Nephron progenitor cell (in vitro differentiated cells): ENCODE data around the gene FXYD7.

ENCODE experiments used
- DNase-seq: peaks from one replicate; pipeline ENCODE4 v3.0.0; 2021
- H3K27ac Mint-ChIP-seq: 2 replicates; pipeline ENCODE4 v1.8.0; 2021; ENCODE audit warnings: mild to moderate bottlenecking, moderate library complexity, mixed read lengths
- H3K27me3 Mint-ChIP-seq: 2 replicates; pipeline ENCODE4 v1.8.0; 2021; ENCODE audit warnings: mild to moderate bottlenecking, low read depth, mixed read lengths; ENCODE audit not compliant: poor library complexity
- H3K36me3 Mint-ChIP-seq: 2 replicates; pipeline ENCODE4 v1.8.0; 2021; ENCODE audit warnings: low read depth, mixed read lengths
- H3K4me1 Mint-ChIP-seq: 2 replicates; pipeline ENCODE4 v1.8.0; 2021; ENCODE audit warnings: mixed read lengths
- H3K4me3 Mint-ChIP-seq: 2 replicates; pipeline ENCODE4 v1.8.0; 2021; ENCODE audit warnings: mild to moderate bottlenecking, moderate library complexity, mixed read lengths
- H3K9me3 Mint-ChIP-seq: 2 replicates; pipeline ENCODE4 v1.8.0; 2021; ENCODE audit warnings: mild to moderate bottlenecking, moderate library complexity, mixed read lengths
- TF ChIP-seq, protein P1 (sequence below): fragments of 200-600 bp; sonication (generic); IDR thresholded peaks from 2 replicates; pipeline ENCODE4 v1.5.0; 2021; ENCODE audit warnings: antibody characterized with exemption

Gene FXYD7

DNA sequence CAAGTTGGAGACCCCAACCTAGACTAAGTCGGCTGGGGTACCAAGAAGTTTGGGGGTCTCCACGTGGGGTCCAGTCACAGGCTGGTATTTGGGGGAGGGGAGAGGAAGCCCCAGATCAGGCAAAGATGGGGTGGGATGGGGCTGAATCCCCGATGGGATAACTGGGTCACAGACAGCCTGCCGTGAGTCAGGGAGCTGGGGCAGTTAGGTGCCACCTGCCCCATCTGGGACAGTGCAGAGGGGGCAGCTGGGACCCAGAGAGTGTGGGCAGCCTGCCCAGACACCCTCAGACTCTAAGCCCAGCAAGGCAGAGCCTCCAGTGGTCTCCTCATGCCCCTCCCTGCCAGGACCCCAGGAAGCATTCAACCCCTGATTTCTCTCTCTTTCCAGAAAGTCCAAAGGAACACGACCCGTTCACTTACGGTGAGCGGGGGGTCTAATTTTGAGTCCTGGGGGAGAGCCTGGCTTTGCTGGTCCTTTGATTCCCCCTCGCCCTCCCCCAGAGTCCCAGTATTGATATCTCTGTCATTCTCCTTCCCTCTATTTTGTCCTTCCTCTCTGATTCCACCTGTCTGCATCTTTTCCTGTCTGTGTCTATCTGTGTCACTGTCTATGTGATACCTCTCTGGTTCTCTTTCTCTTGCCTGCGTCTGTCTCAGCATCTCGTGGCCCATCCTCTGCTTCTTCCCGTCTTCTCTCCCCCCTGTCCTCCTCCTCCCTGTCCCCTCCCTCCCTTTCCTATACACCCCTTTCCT, 2.7 kb upstream of the FXYD7 start:
- H3K27me3 Mint-ChIP-seq: peaks cover 49% of the 10 kb centered on the region
- peak overlapping the region; percentile 72 for H3K4me3 Mint-ChIP-seq
- no peaks in the 10 kb centered on the region for H3K36me3 Mint-ChIP-seq
- TF ChIP-seq, protein P1, sequence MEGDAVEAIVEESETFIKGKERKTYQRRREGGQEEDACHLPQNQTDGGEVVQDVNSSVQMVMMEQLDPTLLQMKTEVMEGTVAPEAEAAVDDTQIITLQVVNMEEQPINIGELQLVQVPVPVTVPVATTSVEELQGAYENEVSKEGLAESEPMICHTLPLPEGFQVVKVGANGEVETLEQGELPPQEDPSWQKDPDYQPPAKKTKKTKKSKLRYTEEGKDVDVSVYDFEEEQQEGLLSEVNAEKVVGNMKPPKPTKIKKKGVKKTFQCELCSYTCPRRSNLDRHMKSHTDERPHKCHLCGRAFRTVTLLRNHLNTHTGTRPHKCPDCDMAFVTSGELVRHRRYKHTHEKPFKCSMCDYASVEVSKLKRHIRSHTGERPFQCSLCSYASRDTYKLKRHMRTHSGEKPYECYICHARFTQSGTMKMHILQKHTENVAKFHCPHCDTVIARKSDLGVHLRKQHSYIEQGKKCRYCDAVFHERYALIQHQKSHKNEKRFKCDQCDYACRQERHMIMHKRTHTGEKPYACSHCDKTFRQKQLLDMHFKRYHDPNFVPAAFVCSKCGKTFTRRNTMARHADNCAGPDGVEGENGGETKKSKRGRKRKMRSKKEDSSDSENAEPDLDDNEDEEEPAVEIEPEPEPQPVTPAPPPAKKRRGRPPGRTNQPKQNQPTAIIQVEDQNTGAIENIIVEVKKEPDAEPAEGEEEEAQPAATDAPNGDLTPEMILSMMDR: no peak
- DNase-seq: no peak
- H3K4me1 Mint-ChIP-seq: peaks cover 68% of the 10 kb centered on the region
- no peaks in the 10 kb centered on the region for H3K9me3 Mint-ChIP-seq
- H3K27ac Mint-ChIP-seq: peak overlapping the region; percentile 2

DNA sequence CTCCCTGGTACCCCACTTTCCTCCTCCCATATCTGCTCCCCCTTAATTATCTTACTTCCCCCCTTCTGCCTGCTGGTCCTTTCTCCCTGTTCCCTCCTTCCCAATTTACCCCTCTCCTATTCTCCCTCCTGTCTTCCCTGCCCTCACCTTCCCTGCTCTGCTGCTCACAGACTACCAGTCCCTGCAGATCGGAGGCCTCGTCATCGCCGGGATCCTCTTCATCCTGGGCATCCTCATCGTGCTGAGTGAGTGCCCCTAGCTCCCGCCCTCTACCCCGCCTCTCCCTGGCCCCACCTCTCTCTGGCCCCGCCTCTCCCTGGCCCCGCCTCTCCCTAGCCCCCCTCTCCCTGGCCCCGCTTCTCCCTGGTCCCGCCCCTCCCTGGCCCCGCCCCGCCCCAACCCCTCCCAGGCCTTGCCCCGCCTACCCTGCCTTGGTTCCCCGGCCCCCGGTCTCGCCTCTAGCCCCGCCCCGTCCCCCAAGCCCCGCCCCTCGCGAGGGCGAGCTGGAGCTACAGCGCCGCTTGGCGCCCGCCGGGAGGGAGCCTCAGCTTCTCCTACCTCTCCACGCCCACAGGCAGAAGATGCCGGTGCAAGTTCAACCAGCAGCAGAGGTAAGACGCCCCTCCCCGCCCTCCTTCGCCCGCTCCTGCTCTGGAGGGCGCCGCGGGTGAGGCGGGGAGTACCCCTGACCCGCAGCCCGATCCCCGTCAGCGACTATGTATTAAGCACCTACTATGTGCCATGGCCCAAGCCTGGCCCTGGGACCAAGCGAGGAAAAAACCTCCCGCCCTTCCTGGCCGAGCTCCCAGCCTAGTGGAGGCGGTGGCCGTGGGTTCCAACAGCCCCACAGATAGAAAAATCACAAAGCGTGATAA, 1.9 kb upstream of the FXYD7 start:
- Mint-ChIP-seq H3K9me3 (no peaks in the 10 kb centered on the region), H3K4me3 (peak overlapping the region; percentile 72), H3K27ac (no peak overlapping the region), H3K27me3 (peaks cover 57% of the 10 kb centered on the region), H3K4me1 (peaks cover 62% of the 10 kb centered on the region), H3K36me3 (no peaks in the 10 kb centered on the region)
- peak; percentile 98 for DNase-seq
- TF ChIP-seq, protein P1: no peak

DNA sequence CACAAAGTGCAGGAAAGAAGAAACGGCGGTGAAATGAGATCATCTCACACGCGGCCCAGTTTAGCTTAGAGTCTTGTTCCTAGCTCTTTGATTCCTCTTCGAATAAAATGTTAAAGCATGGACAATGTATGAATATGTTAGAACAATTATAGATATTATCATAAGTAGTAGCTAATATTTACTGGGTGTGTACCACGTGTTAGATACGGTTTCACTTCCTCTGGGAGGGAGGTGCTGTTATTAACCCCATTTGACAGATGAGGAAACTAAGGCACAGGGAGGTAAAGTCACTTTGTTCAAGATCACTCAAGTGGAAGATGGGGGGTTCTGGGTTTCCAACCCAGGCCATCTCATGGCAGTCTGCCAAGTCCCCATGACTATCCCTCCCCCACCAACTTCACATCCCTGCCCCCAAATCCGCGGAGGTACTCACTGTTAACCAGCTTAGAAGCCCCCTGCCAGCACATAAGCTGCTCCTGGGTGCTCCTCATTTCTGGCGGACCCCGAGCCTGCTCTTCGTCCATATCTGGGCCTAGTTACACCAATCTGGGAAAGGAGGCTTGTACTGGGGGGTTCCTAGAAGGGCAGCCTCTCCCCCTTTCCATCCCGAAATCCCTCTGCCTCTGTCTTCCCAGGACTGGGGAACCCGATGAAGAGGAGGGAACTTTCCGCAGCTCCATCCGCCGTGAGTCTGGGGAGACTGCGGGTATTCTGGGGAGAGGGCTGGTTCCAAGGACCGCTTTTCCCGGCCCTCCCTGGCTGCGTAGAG, 1.0 kb upstream of the FXYD7 start:
- no peak for DNase-seq
- Mint-ChIP-seq H3K27ac (no peak overlapping the region), H3K4me3 (peak overlapping the region; percentile 38), H3K9me3 (no peaks in the 10 kb centered on the region), H3K4me1 (peaks cover 56% of the 10 kb centered on the region), H3K36me3 (no peaks in the 10 kb centered on the region), H3K27me3 (peaks cover 61% of the 10 kb centered on the region)
- TF ChIP-seq, protein P1: no peak

DNA sequence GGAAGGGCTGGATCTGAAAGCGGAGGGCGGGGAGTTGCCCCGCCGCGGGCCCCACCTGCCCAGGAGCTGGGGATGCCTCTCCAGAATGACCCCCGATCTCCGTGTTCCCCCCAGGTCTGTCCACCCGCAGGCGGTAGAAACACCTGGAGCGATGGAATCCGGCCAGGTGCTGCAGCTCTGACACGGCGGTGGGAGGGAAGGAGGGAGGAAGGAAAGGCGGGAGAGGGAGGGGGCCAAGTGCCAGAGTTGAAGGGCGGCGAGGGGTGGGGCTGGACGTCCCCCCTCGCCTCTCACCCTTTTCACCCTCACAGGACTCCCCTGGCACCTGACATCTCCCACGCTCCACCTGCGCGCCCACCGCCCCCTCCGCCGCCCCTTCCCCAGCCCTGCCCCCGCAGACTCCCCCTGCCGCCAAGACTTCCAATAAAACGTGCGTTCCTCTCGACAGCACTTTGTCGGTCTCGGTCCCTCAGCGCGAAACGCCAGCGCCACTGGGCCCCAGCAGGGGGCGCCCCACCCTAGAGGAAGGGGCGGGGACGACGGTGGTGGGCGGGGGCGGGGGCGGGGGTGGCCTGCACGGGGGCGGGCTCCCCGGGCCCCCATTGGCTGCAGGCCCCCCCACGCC, 337 bp upstream of the FXYD7 start:
- Mint-ChIP-seq H3K4me3 (peak overlapping the region; percentile 54), H3K4me1 (peaks cover 49% of the 10 kb centered on the region), H3K9me3 (no peaks in the 10 kb centered on the region), H3K36me3 (no peaks in the 10 kb centered on the region), H3K27ac (no peak overlapping the region), H3K27me3 (peaks cover 58% of the 10 kb centered on the region)
- TF ChIP-seq, protein P1: peak; percentile 59
- DNase-seq: peak; percentile 81

DNA sequence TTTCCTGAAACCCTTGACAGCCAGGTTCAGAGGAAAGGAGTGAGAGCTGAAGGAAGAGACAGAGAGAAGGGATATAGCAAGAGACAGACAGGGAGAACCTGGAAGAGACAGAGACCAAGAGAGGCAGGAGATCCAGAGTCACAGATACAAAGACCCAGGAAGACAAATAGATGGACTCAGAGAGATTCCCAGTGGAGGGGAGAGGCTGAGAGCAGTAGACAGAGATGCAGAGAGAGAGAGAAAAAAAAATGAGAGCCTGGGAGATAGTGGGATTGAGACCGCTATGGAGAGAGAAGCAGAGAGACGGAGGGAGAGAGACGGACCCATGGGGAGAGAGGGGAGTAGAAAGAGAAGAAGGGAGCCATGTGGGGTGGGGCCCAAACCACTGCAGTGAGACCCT, 763 bp downstream of the FXYD7 start:
- Mint-ChIP-seq H3K4me3 (no peak overlapping the region), H3K4me1 (peaks cover 41% of the 10 kb centered on the region), H3K27me3 (peaks cover 64% of the 10 kb centered on the region), H3K36me3 (no peaks in the 10 kb centered on the region), H3K27ac (no peak overlapping the region), H3K9me3 (no peaks in the 10 kb centered on the region)
- no peak for DNase-seq
- TF ChIP-seq, protein P1: no peak
